GM19238 (cell line): ENCODE data around the gene INSM1.
"Not testable (repeated sequence)": the region's sequence is repeated elsewhere in the genome, so short reads cannot be mapped to it uniquely, and the experiment has no call there.

Source experiments
- DNase-seq: peaks from one replicate; pipeline ENCODE4 v3.0.0; 2011; ENCODE audit warnings: low spot score; ENCODE audit not compliant: insufficient read length

Gene INSM1

GRCh38 chr20:20367575-20368417 is at the start of gene INSM1:
Gene INSM1, plus strand, starts transcription at chr20:20368104. Its CDS starts 164 bp downstream, at chr20:20368268.
- DNase-seq, result no peak

GRCh38 chr20:20318365-20319161 is 49.3 kb upstream of the INSM1 start:
- DNase-seq, result no peak

- no peak for DNase-seq
These were observed 46.8 kb upstream of the INSM1 start for GRCh38 chr20:20321134-20321533.

- no peak for DNase-seq
These were observed 46.0 kb upstream of the INSM1 start for GRCh38 chr20:20321917-20322316.

- DNase-seq, result no peak
These were observed 45.0 kb upstream of the INSM1 start for GRCh38 chr20:20322912-20323311.

- DNase-seq, result no peak
These were observed 40.2 kb upstream of the INSM1 start for GRCh38 chr20:20327746-20328145.

GRCh38 chr20:20329564-20329963 is 38.3 kb upstream of the INSM1 start:
- no peak for DNase-seq

- no peak for DNase-seq
These were observed 36.7 kb upstream of the INSM1 start for GRCh38 chr20:20331156-20331555.

- no peak for DNase-seq
These were observed 36.1 kb upstream of the INSM1 start for GRCh38 chr20:20331817-20332216.

- DNase-seq, result no peak
These were observed 34.0 kb upstream of the INSM1 start for GRCh38 chr20:20333866-20334265.

GRCh38 chr20:20334489-20334888 is 33.4 kb upstream of the INSM1 start:
- DNase-seq, result peak; percentile 33

- DNase-seq, result no peak
These were observed 29.7 kb upstream of the INSM1 start for GRCh38 chr20:20338133-20338730.

GRCh38 chr20:20340443-20340842 is 27.5 kb upstream of the INSM1 start:
- DNase-seq, result no peak

- DNase-seq, result no peak
These were observed 26.5 kb upstream of the INSM1 start for GRCh38 chr20:20341371-20341770.

GRCh38 chr20:20342066-20342465 is 25.8 kb upstream of the INSM1 start:
- no peak for DNase-seq

GRCh38 chr20:20343932-20344331 is 24.0 kb upstream of the INSM1 start:
- no peak for DNase-seq

- DNase-seq, result no peak
These were observed 23.4 kb upstream of the INSM1 start for GRCh38 chr20:20344476-20344875.

GRCh38 chr20:20353576-20353975 is 14.3 kb upstream of the INSM1 start:
- DNase-seq, result no peak

- not testable (repeated sequence) for DNase-seq
These were observed 12.4 kb upstream of the INSM1 start for GRCh38 chr20:20355503-20355902.

- DNase-seq, result no peak
These were observed 9.1 kb upstream of the INSM1 start for GRCh38 chr20:20358801-20359200.

GRCh38 chr20:20359628-20360027 is 8.3 kb upstream of the INSM1 start:
- DNase-seq, result no peak

GRCh38 chr20:20360464-20360863 is 7.4 kb upstream of the INSM1 start:
- no peak for DNase-seq
